ENCODE measurements around the gene LYPD4. TPM values are rescaled to one million over a fixed set of nuclear protein-coding genes. Genes with fewer than 3 reads are reported as not detected.

Gene LYPD4
- total RNA-seq = not detected in 2 replicates

GRCh38 chr19:41844601-41845000, at the start of gene LYPD4:
Gene LYPD4 (minus strand): TSS chr19:41844683. CDS start chr19:41839285, 5,398 bp downstream.

GRCh38 chr19:41882568-41883462, 38.3 kb upstream of the LYPD4 start, which contains the start of gene ARHGEF1:
Gene ARHGEF1 (plus strand): TSS chr19:41883184. CDS start chr19:41888083, 4,899 bp downstream.

GRCh38 chr19:41876847-41877832, 32.7 kb upstream of the LYPD4 start, which contains the start of gene CD79A:
Gene CD79A (plus strand): TSS chr19:41877279. CDS start chr19:41877305, 26 bp downstream.

GRCh38 chr19:41859618-41860418, 15.3 kb upstream of the LYPD4 start, which contains the start of gene RPS19:
Gene RPS19 (plus strand): TSS chr19:41860255. CDS start chr19:41860775, 520 bp downstream.

GRCh38 chr19:41845001-41845050, 343 bp upstream of the LYPD4 start, which contains the start of gene DMRTC2:
Gene DMRTC2 (plus strand): TSS chr19:41845042. CDS start chr19:41847429, 2,387 bp downstream.

GRCh38 chr19:41796362-41796761, 48.1 kb downstream of the LYPD4 start, which contains the start of gene CEACAM3:
Gene CEACAM3 (plus strand): TSS chr19:41796587. CDS start chr19:41796678, 91 bp downstream.

Small RNA genes lying within 50 kb of the gene (small RNA-seq; reads per million reads assigned to genes)
- gene MIR6797 = not detected

Other genes starting within 250 kb of the LYPD4 start
- not detected in 2 replicates for gene CEACAM4, start 217.6 kb downstream of the LYPD4 start, total RNA-seq
- gene CEACAM7, start 156.4 kb downstream of the LYPD4 start, total RNA-seq = not detected in 2 replicates
- not detected in 2 replicates for gene CEACAM5, start 136.1 kb downstream of the LYPD4 start, total RNA-seq
- gene CEACAM6, start 89.2 kb downstream of the LYPD4 start, total RNA-seq = not detected in 2 replicates
- not detected in 2 replicates for gene CEACAM3, start 48.1 kb downstream of the LYPD4 start, total RNA-seq
- not detected in 2 replicates for gene DMRTC2, start 359 bp upstream of the LYPD4 start, total RNA-seq
- gene RPS19, start 15.6 kb upstream of the LYPD4 start, total RNA-seq = 442 and 1,330 TPM in 2 replicates
- not detected in 2 replicates for gene CD79A, start 32.6 kb upstream of the LYPD4 start, total RNA-seq
- gene ARHGEF1, start 38.5 kb upstream of the LYPD4 start, total RNA-seq = 30.9 and 45.7 TPM in 2 replicates
- under 0.01 TPM in 1 of 2 replicates, not detected in the other for gene ERFL, start 83.8 kb upstream of the LYPD4 start, total RNA-seq
- 75.3 and 170 TPM in 2 replicates for gene RABAC1, start 114.6 kb upstream of the LYPD4 start, total RNA-seq
- under 0.01 TPM in 1 of 2 replicates, not detected in the other for gene ATP1A3, start 149.5 kb upstream of the LYPD4 start, total RNA-seq
- gene GRIK5, start 225.5 kb upstream of the LYPD4 start, total RNA-seq = not detected in 2 replicates
- gene ZNF574, start 231.5 kb upstream of the LYPD4 start, total RNA-seq = 16.2 and 24.2 TPM in 2 replicates